OCI-LY3 (cell line): ENCODE data around the gene ARIH1.
"Not testable (repeated sequence)": the region's sequence is repeated elsewhere in the genome, so short reads cannot be mapped to it uniquely, and the experiment has no call there.

Experiments used
- H2AFZ ChIP-seq: fragments of 200-600, 300-600 bp; shearing (Covaris generic); 2 replicates; pipeline ENCODE4 v1.6.0; 2014; ENCODE audit warnings: antibody characterized with exemption, low read depth, low read length
- H3K27ac ChIP-seq: fragments of 200-600, 300-600 bp; sonication (generic); 2 replicates; pipeline ENCODE4 v1.5.1; 2014; ENCODE audit warnings: mild to moderate bottlenecking, low read length, moderate library complexity, mixed read lengths
- H3K27me3 ChIP-seq: fragments of 200-600, 300-600 bp; sonication (generic); 2 replicates; pipeline ENCODE4 v1.6.1; 2014; ENCODE audit warnings: low read depth, low read length, mixed read lengths
- H3K36me3 ChIP-seq: fragments of 200-600, 300-600 bp; sonication (generic); replicated peaks from 2 replicates; pipeline ENCODE3; 2014; ENCODE audit warnings: low read depth, low read length, mixed read lengths
- H3K4me1 ChIP-seq: fragments of 300-600, 200-600 bp; sonication (generic); 2 replicates; pipeline ENCODE4 v1.6.1; 2014; ENCODE audit warnings: low read length, mixed read lengths
- H3K4me2 ChIP-seq: fragments of 200-600, 300-600 bp; sonication (generic); 2 replicates; pipeline ENCODE4 v1.6.1; 2014; ENCODE audit warnings: low read length, mixed read lengths
- H3K4me3 ChIP-seq: fragments of 300-600, 200-600 bp; sonication (generic); 2 replicates; pipeline ENCODE4 v1.5.1; 2014; ENCODE audit warnings: antibody characterized with exemption, mild to moderate bottlenecking, low read length, moderate library complexity
- H3K79me2 ChIP-seq: fragments of 300-600, 200-600 bp; shearing (Covaris generic); 2 replicates; pipeline ENCODE4 v1.6.1; 2014; ENCODE audit warnings: mild to moderate bottlenecking, low read length, mixed read lengths
- H3K9ac ChIP-seq: fragments of 300-600, 200-600 bp; shearing (Covaris generic); 2 replicates; pipeline ENCODE4 v1.6.0; 2014; ENCODE audit warnings: mild to moderate bottlenecking, low read length, moderate library complexity
- H3K9me3 ChIP-seq: fragments of 200-600, 300-600 bp; shearing (Covaris generic); 2 replicates; pipeline ENCODE4 v1.6.1; 2014; ENCODE audit warnings: low read length, mixed read lengths; ENCODE audit not compliant: insufficient read depth
- H4K20me1 ChIP-seq: fragments of 200-600, 300-600 bp; sonication (generic); 2 replicates; pipeline ENCODE4 v1.6.1; 2016; ENCODE audit warnings: low read length, mixed read lengths; ENCODE audit not compliant: insufficient read depth
- EZH2phosphoT487 ChIP-seq: fragments of 200-600 bp; shearing (Covaris generic); IDR thresholded peaks from 2 replicates; pipeline ENCODE4 v1.6.1; 2018; ENCODE audit warnings: antibody characterized with exemption, mixed run types, low read depth
- TF ChIP-seq, protein P1 (sequence below): fragments of 200-600, 300-600 bp; sonication (generic); IDR thresholded peaks from 2 replicates; pipeline ENCODE4 v1.5.1; 2014; ENCODE audit warnings: antibody characterized with exemption, low read length, low read depth

The ARIH1 gene

DNA sequence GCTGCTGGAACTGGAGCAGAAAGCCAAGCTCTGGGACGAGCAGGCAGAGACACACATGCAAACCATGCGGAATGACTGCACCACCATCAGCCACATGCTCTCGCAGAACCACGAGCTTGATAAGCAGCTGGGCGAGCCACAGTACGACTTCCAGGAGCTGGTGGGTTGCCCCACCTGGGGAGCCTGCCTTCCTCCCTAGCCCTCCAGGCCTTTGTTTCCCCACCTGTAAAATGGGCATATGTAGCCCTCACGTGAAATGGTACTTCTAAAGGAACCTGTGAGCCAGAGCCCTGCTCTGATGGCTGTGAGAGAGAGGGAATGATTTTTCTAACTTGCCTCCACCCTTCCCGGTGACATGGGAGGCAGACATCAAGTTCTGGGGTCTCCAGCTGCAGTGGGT is 135.7 kb downstream of the ARIH1 start:
- Histone ChIP-seq H3K9me3 (no peaks in the 10 kb centered on the region), H3K4me1 (no peaks in the 10 kb centered on the region), H3K27ac (no peak overlapping the region), H3K9ac (no peak overlapping the region), H3K79me2 (no peaks in the 10 kb centered on the region), H3K36me3 (no peaks in the 10 kb centered on the region), H3K4me2 (no peak overlapping the region), H3K4me3 (no peak overlapping the region), H2AFZ (no peak overlapping the region), H4K20me1 (no peaks in the 10 kb centered on the region), H3K27me3 (no peaks in the 10 kb centered on the region)
- TF ChIP-seq, protein P1, sequence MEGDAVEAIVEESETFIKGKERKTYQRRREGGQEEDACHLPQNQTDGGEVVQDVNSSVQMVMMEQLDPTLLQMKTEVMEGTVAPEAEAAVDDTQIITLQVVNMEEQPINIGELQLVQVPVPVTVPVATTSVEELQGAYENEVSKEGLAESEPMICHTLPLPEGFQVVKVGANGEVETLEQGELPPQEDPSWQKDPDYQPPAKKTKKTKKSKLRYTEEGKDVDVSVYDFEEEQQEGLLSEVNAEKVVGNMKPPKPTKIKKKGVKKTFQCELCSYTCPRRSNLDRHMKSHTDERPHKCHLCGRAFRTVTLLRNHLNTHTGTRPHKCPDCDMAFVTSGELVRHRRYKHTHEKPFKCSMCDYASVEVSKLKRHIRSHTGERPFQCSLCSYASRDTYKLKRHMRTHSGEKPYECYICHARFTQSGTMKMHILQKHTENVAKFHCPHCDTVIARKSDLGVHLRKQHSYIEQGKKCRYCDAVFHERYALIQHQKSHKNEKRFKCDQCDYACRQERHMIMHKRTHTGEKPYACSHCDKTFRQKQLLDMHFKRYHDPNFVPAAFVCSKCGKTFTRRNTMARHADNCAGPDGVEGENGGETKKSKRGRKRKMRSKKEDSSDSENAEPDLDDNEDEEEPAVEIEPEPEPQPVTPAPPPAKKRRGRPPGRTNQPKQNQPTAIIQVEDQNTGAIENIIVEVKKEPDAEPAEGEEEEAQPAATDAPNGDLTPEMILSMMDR: no peak
- no peak for TF ChIP-seq EZH2phosphoT487

DNA sequence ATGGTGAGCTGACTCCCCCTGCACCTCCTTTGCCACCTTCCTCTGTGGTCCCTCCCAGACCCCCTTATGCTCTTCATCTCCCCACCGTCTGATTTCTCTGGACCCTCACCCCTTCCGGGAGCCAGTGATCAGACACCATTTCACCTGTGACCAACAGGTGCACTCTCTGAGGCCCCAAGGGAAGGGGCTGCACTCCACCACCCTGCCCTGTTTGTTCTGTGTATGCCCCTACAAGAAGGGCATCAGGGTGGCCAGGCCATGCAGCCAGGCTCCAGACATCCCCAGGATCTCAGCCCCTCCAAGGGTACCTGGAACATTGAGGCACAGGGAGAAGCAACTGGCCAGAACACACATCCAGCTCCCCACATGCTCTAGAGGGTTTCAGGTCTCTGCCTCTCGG is 138.2 kb downstream of the ARIH1 start:
- H3K9ac ChIP-seq, H3K4me1 ChIP-seq, H2AFZ ChIP-seq, H3K27ac ChIP-seq, H3K9me3 ChIP-seq, H3K36me3 ChIP-seq, H3K4me2 ChIP-seq, H3K4me3 ChIP-seq, H3K27me3 ChIP-seq, H4K20me1 ChIP-seq, H3K79me2 ChIP-seq: not testable (repeated sequence)

DNA sequence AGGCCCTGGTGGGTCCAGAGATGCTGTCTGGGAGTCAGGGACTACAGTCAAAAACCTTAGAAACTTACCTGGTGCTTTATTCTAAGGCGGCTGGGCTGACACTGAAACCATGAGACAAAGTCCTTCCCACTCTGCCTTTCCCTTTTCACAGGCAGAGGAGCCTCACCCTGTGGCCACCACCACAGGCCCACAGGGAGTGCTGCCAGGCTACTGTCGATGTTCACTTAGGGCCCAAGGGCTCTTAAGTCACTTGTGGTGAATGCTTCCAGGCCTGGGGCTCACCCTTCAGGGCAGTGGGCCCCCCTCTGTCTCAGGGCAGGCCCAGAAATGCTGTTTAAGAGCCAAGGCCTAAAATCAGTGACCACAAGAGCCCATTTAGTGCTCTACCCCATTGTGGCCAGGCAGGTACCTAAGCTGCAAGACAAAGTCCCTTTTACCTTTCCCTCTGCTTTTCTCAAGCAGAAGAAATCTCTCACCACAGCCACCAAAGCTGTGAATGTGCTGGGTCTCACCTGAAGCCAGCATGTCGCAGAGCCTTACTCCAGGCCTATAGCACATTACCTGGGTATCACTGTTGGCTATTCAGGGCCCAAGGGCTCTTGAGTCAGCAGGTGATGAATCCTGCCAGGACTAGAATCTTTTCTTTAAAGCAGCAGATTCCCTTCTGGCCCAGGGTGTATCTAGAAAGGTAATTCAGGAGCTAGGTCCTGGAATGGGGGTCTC is 140.8 kb downstream of the ARIH1 start:
- no peak overlapping the region for H3K27ac ChIP-seq
- H3K4me2 ChIP-seq: no peak overlapping the region
- H3K4me1 ChIP-seq: no peaks in the 10 kb centered on the region
- TF ChIP-seq EZH2phosphoT487: no peak
- no peaks in the 10 kb centered on the region for H3K79me2 ChIP-seq
- H4K20me1 ChIP-seq: no peaks in the 10 kb centered on the region
- no peak overlapping the region for H3K9ac ChIP-seq
- no peaks in the 10 kb centered on the region for H3K9me3 ChIP-seq
- no peaks in the 10 kb centered on the region for H3K27me3 ChIP-seq
- no peak overlapping the region for H2AFZ ChIP-seq
- no peaks in the 10 kb centered on the region for H3K36me3 ChIP-seq
- no peak overlapping the region for H3K4me3 ChIP-seq

DNA sequence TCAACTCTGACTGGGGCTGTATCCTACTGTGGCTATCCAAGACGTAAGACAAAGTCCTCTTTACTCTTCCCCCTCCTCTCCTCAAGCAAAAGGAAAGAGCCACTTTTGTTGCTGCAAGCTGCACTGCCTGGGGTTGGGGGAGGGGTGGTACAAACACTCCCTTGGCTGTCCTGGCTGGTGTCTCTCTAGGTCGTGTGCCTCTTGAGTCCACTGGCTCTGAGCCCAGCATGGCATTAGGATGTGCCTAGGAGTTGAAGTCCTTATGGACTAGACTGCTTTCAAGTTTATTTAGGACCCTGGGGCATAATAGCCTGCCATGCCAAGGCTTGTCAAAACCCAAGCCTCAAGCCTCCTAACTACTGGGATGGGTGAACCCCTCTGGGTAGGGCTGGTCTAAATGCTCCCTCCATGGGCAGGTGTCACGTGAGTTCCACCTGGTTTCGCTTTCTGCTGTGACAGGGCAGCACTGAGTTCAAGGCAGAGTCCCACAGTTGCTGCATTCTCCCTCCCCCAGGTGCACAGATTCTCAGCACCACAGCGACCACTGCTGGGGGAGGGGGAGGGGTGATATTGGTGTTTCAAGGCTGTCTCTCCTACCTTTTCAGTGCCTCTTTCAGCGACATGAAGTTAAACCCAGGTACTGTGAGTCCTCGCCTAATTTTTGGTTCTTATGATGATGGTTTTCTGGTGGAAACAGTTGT is 141.6 kb downstream of the ARIH1 start:
- not testable (repeated sequence) for H3K4me3 ChIP-seq, H2AFZ ChIP-seq, H3K4me2 ChIP-seq

DNA sequence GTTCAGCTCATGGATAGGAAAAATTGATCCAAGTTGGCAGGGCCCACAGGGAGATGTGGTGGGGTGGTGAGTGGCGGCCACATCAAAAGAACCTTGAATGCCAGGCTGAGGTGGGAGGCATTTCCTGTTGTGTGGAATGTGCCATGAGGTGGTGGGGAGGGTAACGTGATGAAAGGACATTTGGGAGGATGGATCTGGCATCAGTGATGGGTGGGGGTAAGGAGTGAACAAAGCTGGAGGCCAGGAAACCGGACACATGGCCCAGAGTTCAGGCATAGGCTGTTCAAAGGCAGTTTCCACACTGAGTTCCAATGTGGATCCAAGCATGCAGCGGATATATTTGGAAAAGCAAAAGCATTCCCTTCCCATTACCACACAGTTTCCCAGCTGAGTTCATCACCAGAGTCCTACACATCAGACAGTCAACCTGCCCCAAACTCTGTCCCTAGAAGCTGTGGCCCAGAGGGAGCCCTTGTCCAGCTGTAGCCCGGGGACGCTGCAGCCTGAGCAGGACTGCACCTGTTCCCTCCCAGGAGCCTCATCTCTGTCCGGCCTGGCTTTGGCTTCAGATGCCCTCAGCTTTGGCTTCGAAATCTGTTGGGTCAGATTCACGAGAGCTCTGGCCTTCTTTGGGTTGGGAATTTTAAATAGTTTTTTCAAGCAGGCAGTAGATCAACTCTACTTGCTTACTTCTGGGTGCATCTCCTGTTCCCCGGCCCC is 142.5 kb downstream of the ARIH1 start:
- Histone ChIP-seq H3K9ac (no peak overlapping the region), H3K4me1 (no peaks in the 10 kb centered on the region), H3K9me3 (no peaks in the 10 kb centered on the region), H3K79me2 (no peaks in the 10 kb centered on the region), H3K4me3 (no peak overlapping the region), H2AFZ (no peak overlapping the region), H4K20me1 (no peaks in the 10 kb centered on the region), H3K27me3 (no peaks in the 10 kb centered on the region), H3K4me2 (no peak overlapping the region), H3K36me3 (no peaks in the 10 kb centered on the region), H3K27ac (no peak overlapping the region)
- TF ChIP-seq EZH2phosphoT487: no peak
- TF ChIP-seq, protein P1: no peak

More for the DNA sequence above, 141.6 kb downstream of the ARIH1 start:
- not testable (repeated sequence) for H3K9me3 ChIP-seq, H3K4me1 ChIP-seq, H3K27ac ChIP-seq, H3K36me3 ChIP-seq, H3K79me2 ChIP-seq, H3K9ac ChIP-seq, H3K27me3 ChIP-seq, H4K20me1 ChIP-seq

DNA sequence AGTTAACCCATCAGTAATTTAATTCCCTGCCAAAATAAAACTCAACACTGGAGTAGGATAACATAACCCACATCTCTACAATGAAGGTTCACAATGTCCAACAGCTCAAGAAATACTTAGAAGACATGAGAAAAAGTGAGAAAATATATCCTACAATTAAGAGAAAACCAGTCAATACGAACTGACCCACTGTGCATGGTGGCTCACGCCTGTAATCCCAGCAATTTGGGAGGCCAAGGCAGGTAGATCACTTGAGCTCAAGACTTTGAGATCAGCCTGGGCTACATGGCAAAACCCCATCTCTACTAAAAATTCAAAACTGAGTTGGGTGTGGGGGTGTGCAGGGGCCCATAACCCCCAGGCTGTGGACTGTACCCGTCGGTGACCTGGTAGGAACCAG is 149.7 kb downstream of the ARIH1 start:
- H3K9me3 ChIP-seq, H3K4me1 ChIP-seq, H4K20me1 ChIP-seq, H3K9ac ChIP-seq, H3K4me2 ChIP-seq, H3K79me2 ChIP-seq, H3K36me3 ChIP-seq, H3K27me3 ChIP-seq, H2AFZ ChIP-seq, H3K4me3 ChIP-seq, H3K27ac ChIP-seq: not testable (repeated sequence)

DNA sequence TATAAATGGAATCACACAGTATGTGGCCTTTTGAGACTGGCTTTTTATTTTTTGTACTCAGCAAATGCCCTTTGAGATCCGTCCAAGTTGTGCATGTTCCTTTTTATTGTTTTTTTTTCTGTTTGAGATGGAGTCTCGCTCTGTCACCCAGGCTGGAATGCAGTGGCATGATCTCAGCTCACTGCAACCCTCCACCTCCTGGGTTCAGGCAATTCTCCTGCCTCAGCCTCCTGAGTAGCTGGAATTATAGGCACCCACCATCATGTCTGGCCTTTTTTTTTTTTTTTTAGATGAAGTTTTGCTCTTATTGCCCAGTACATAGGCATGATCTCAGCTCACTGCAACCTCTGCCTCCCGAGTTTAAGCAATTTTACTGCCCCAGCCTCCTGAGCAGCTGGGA is 152.0 kb downstream of the ARIH1 start:
- not testable (repeated sequence) for H3K4me2 ChIP-seq, H4K20me1 ChIP-seq, H3K4me1 ChIP-seq, H3K79me2 ChIP-seq, H2AFZ ChIP-seq, H3K27ac ChIP-seq, H3K9me3 ChIP-seq, H3K4me3 ChIP-seq, H3K9ac ChIP-seq, H3K36me3 ChIP-seq, H3K27me3 ChIP-seq
